ENCODE results near the gene FBXL3. TPM values are rescaled to one million over a fixed set of nuclear protein-coding genes. Genes with fewer than 3 reads are reported as not detected.

The FBXL3 gene
- total and polyA plus RNA-seq, 2 of the 4 experiments (the other 2 are of a cell fraction), result 15.3 to 43.6 TPM

- in situ Hi-C loops (cut with MboI; ENCODE audit: low sequenced_read_pairs), result no loop called here
- Histone ChIP-seq H3K23ac (ENCODE audit: low read depth, low read length) (no peak overlapping the region), H4K5ac (ENCODE audit: low read depth, low read length) (no peak overlapping the region), H4K20me1 (ENCODE audit: insufficient read depth, low read length) (no peaks in the 10 kb centered on the region), H3K36me3 (ENCODE audit: control insufficient read depth, insufficient read depth, low read length) (peaks cover 5% of the 10 kb centered on the region), H3K14ac (replicated peaks; ENCODE audit: low read depth, low read length) (no peak overlapping the region), H3K4me3 (ENCODE audit: insufficient read depth, low read depth, low read length) (no peak overlapping the region), H3K27ac (ENCODE audit: insufficient read depth, low read length) (no peak overlapping the region), H3K27me3 (ENCODE audit: control insufficient read depth, insufficient read depth, low read length) (no peaks in the 10 kb centered on the region), H3K9me1 (ENCODE audit: insufficient read depth, low read length) (no peaks in the 10 kb centered on the region; the same call in 1 of the 2 replicates), H2AK5ac (ENCODE audit: low read depth, low read length) (no peak overlapping the region), H2BK20ac (ENCODE audit: low read depth, low read length) (no peak overlapping the region), H3K4ac (ENCODE audit: low read depth, low read length) (no peak overlapping the region), H3K18ac (ENCODE audit: low read depth, low read length) (no peak overlapping the region), H3K4me2 (ENCODE audit: low read depth, low read length) (no peak overlapping the region), H4K91ac (ENCODE audit: insufficient read depth, low read depth, low read length) (no peak overlapping the region), H3K9me3 (ENCODE audit: control insufficient read depth, insufficient read depth, low read length) (no peaks in the 10 kb centered on the region), H3K79me1 (ENCODE audit: low read depth in 1 of 2, low read length in 2 of 2) (no peaks in the 10 kb centered on the region), H2BK5ac (ENCODE audit: low read depth, low read length, poor library complexity, severe bottlenecking) (no peak overlapping the region), H3K4me1 (ENCODE audit: control insufficient read depth, insufficient read depth, low read length) (peaks cover 1% of the 10 kb centered on the region; the same call in 1 of the 2 replicates), H2BK120ac (ENCODE audit: low read depth, low read length) (no peak overlapping the region), H2BK15ac (ENCODE audit: low read depth, low read length) (no peak overlapping the region), H3K56ac (ENCODE audit: extremely low read depth, insufficient read depth, low read length) (no peak overlapping the region), H2AK9ac (replicated peaks; ENCODE audit: low read depth, low read length, poor library complexity) (no peak overlapping the region), H4K8ac (ENCODE audit: low read depth in 2 of 2, low read length in 2 of 2) (no peak overlapping the region), H3K9ac (ENCODE audit: low read depth, low read length) (no peak overlapping the region), H2AFZ (replicated peaks; ENCODE audit: low read length, poor library complexity) (no peak overlapping the region)
- dilution Hi-C loops (cut with HindIII; ENCODE audit: low sequenced_read_pairs, unreplicated experiment), result no loop called here
- no CpG with 5 or more reads among the region's 9 CpGs for WGBS, 2 experiments (ENCODE audit: extremely low coverage in 2 of 2, insufficient read length in 1 of 2)
- DNase-seq (no peak), ATAC-seq (ENCODE audit: low read depth) (no peak)
- TF ChIP-seq CEBPB (IDR thresholded peaks at IDR 0.05; ENCODE audit: low read depth, low read length), result peak; percentile 54; the same call in 1 of the 2 replicates
- TF ChIP-seq CHD1 (IDR thresholded peaks at IDR 0.05; ENCODE audit: low read depth, low read length), result no peak
- BruUV-seq (replicated peaks), result no TSS peak
- POLR2A ChIA-PET (ENCODE audit: unreplicated experiment), result no interaction called here
- CTCF ChIA-PET, result no interaction called here
- intact Hi-C loops (cut with micrococcal nuclease), result no loop called here
Measured at GRCh38 chr13:77040835-77041234, 13.9 kb upstream of the FBXL3 start.
